HG02840 (cell line): ENCODE data around the gene FANK1.
"Not testable (repeated sequence)": the region's sequence is repeated elsewhere in the genome, so short reads cannot be mapped to it uniquely, and the experiment has no call there.

Experiments
- ATAC-seq: cut with Tn5 transposase; IDR thresholded peaks from one replicate; pipeline ENCODE4 v1.9.1; 2021; ENCODE audit warnings: mild to moderate bottlenecking, moderate library complexity, moderate number of reproducible peaks; ENCODE audit not compliant: unreplicated experiment, low FRiP score

FANK1 gene

GRCh38 chr10:125886914-125887512 lies 9.4 kb upstream of the FANK1 start:
- no peak for ATAC-seq

- ATAC-seq: not testable (repeated sequence)
Observed at GRCh38 chr10:125889441-125889840, 6.9 kb upstream of the FANK1 start.

- ATAC-seq: not testable (repeated sequence)
Observed at GRCh38 chr10:125892402-125892801, 4.0 kb upstream of the FANK1 start.

- ATAC-seq: not testable (repeated sequence)
Observed at GRCh38 chr10:125894176-125894575, 2.2 kb upstream of the FANK1 start.

GRCh38 chr10:125895130-125896087 lies 955 bp upstream of the FANK1 start:
- ATAC-seq: peak; percentile 41

- ATAC-seq: not testable (repeated sequence)
Observed at GRCh38 chr10:125897317-125897716, 953 bp downstream of the FANK1 start.

GRCh38 chr10:125900963-125901362 lies 4.6 kb downstream of the FANK1 start:
- ATAC-seq: not testable (repeated sequence)

GRCh38 chr10:125903135-125903640 lies 6.8 kb downstream of the FANK1 start:
- ATAC-seq: not testable (repeated sequence)

- ATAC-seq: not testable (repeated sequence)
Observed at GRCh38 chr10:125905069-125905994, 9.0 kb downstream of the FANK1 start.

- not testable (repeated sequence) for ATAC-seq
Observed at GRCh38 chr10:125907598-125907997, 11.2 kb downstream of the FANK1 start.

GRCh38 chr10:125908813-125909212 lies 12.4 kb downstream of the FANK1 start:
- not testable (repeated sequence) for ATAC-seq

- not testable (repeated sequence) for ATAC-seq
Observed at GRCh38 chr10:125909491-125909890, 13.1 kb downstream of the FANK1 start.

- ATAC-seq: no peak
Observed at GRCh38 chr10:125911145-125911544, 14.8 kb downstream of the FANK1 start.

- ATAC-seq: no peak
Observed at GRCh38 chr10:125911990-125912389, 15.6 kb downstream of the FANK1 start.

- not testable (repeated sequence) for ATAC-seq
Observed at GRCh38 chr10:125913277-125913676, 16.9 kb downstream of the FANK1 start.

GRCh38 chr10:125916977-125917376 lies 20.6 kb downstream of the FANK1 start:
- ATAC-seq: no peak

GRCh38 chr10:125917704-125918361 lies 21.5 kb downstream of the FANK1 start:
- ATAC-seq: not testable (repeated sequence)

GRCh38 chr10:125921643-125922306 lies 25.4 kb downstream of the FANK1 start:
- ATAC-seq: not testable (repeated sequence)

- ATAC-seq: no peak
Observed at GRCh38 chr10:125925262-125925834, 29.0 kb downstream of the FANK1 start.
